GM12801 (cell line): ENCODE results near the gene OR2AT4.

Experiments
- CTCF ChIP-seq: IDR thresholded peaks from one replicate; pipeline ENCODE4 v1.5.1; 2011; ENCODE audit warnings: control low read depth; ENCODE audit not compliant: insufficient read length; ENCODE audit errors: extremely low read depth

Gene OR2AT4

GRCh38 chr11:75055511-75055910 lies 41.2 kb downstream of the OR2AT4 start:
- TF ChIP-seq CTCF = no peak

- TF ChIP-seq CTCF = no peak
Observed at GRCh38 chr11:75052457-75052856, 44.2 kb downstream of the OR2AT4 start.

GRCh38 chr11:75051043-75051442 lies 45.6 kb downstream of the OR2AT4 start:
- no peak for TF ChIP-seq CTCF

GRCh38 chr11:75050516-75050915 lies 46.2 kb downstream of the OR2AT4 start:
- no peak for TF ChIP-seq CTCF

GRCh38 chr11:75047191-75047590 lies 49.5 kb downstream of the OR2AT4 start:
- no peak for TF ChIP-seq CTCF

- TF ChIP-seq CTCF = no peak
Observed at GRCh38 chr11:75041263-75041662, 55.4 kb downstream of the OR2AT4 start.

- TF ChIP-seq CTCF = no peak
Observed at GRCh38 chr11:75040167-75040770, 56.4 kb downstream of the OR2AT4 start.
